ENCODE data around the gene FLCN. TPM values are rescaled to one million over a fixed set of nuclear protein-coding genes. Genes with fewer than 3 reads are reported as not detected.
A peak's percentile ranks its signal among the peaks of the same experiment; 100 is the strongest.

The FLCN gene
- polyA plus RNA-seq (2011; rRNA removed), result 14.2 and 16.1 TPM in 2 replicates
- polyA plus RNA-seq (2012; cell fraction: cytosol; rRNA removed), result 11.2 and 13.4 TPM in 2 replicates
- 41.2 and 46.0 TPM in 2 replicates for polyA plus RNA-seq (2012; cell fraction: nucleus; rRNA removed)
- polyA plus RNA-seq (2017; fragmentation: RNase III; extraction: RNeasy Plus Mini Kit Qiagen cat#74134 plus additional on column Dnase treatment), result 17.3 to 25.1 TPM (median 22.1 TPM) in 3 replicates
- 31.7 and 32.1 TPM in 2 replicates for polyA minus RNA-seq (2011; rRNA and poly(A)+ RNA removed)

DNA sequence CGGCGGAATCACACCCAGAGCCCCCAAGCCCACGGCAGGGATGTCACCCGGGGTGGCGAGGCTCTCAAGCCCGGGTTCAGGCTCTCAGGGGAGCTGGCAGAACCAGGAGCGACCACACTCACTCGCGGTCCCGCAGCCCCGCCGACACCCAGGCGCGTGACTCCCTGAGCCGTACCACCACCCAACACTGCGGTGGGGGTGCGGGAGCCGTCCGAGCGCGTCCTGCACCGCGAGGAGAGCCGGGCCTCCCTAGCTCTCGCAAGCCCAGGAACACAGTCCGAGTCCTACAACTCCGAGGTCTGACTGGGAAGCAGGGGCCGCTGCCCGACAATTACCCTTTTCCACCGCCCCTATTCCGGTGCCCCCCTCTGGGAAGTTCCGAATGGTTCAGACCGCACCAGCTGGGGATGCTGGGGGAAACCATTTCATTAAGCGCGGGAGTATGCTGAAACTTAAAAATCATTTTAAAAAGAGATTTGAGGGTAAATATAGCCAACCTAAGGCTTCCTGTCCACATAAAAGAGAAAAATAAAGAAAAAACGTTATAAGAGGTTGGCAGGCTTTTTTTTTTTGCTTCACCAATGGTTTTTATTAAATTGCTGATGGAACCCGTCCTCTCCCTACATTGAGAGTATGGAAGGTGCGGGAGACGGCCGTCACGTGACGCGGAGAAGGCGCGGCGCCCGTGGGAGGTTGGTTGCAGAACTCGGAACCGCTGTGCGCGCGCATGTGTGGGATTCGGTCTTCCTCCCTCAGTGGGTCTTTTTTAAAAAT is at the start of gene FLCN:
Gene FLCN, minus strand, starts transcription at position 143 of the 774 bp plus-strand sequence. CDS start 9,031 bp downstream, outside the sequence.
- TF ChIP-seq MAFK (IDR thresholded peaks at IDR 0.05; ENCODE audit: partially characterized antibody) (peak; percentile 45), ZFP36 (IDR thresholded peaks at IDR 0.05; ENCODE audit: borderline replicate concordance, partially characterized antibody) (no peak), JUN (IDR thresholded peaks at IDR 0.05) (peak; percentile 70 to 90), KDM5A (IDR thresholded peaks at IDR 0.05) (no peak), SREBF2 (IDR thresholded peaks at IDR 0.05) (no peak), HMGXB4 (CRISPR knock-in tag; IDR thresholded peaks at IDR 0.05; ENCODE audit: borderline replicate concordance) (peak; percentile 91), E2F6 (IDR thresholded peaks at IDR 0.05; ENCODE audit: borderline replicate concordance, low read depth) (peak; percentile 72), MYC (IDR thresholded peaks at IDR 0.05; ENCODE audit: borderline replicate concordance, low read length) (peak; percentile 32; the same call in 1 of the 2 replicates), BHLHE40 (IDR thresholded peaks at IDR 0.05; ENCODE audit: low read depth, low read length) (peak; percentile 72), BCL3 (IDR thresholded peaks at IDR 0.05) (peak; percentile 58; the same call in 2 of the 3 replicates), ZC3H11A (IDR thresholded peaks at IDR 0.05) (no peak), GATA3 (IDR thresholded peaks at IDR 0.05; ENCODE audit: borderline replicate concordance) (peak; percentile 98), USF2 (IDR thresholded peaks at IDR 0.05) (peak; percentile 98), PBX3 (IDR thresholded peaks at IDR 0.05) (peak; percentile 86), POLR2A (IDR thresholded peaks at IDR 0.05; ENCODE audit: low read length) (peak; percentile 85)
- TF ChIP-seq, protein P1, sequence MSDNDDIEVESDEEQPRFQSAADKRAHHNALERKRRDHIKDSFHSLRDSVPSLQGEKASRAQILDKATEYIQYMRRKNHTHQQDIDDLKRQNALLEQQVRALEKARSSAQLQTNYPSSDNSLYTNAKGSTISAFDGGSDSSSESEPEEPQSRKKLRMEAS (IDR thresholded peaks at IDR 0.05), result peak; percentile 87
- no peaks in the 10 kb centered on the region for H3K9me3 ChIP-seq
- CTCF ChIA-PET, result interaction anchor here (0.6 to 2.9 kb wide), 7 partner anchors 9 to 270 kb away, joined by 3 to 11 read pairs (median 4); no protein-coding TSS in a partner anchor
- peaks cover 16% of the 10 kb centered on the region for H3K4me1 ChIP-seq
- H3K27ac ChIP-seq, result peak within 1 kb of the TSS; percentile 82 to 97
- ATAC-seq (peak; percentile 90 to 92), DNase-seq (ENCODE audit: low read depth in 1 of 2, low spot score in 1 of 2) (peak; percentile 91 to 92), FAIRE-seq (no peak)
- 2% methylated on average over 30 of the region's 53 CpGs for WGBS (ENCODE audit: missing lambda C conversion rate)
- POLR2A ChIA-PET, result interaction anchor here (0.7 to 1.1 kb wide), 3 partner anchors 11 to 173 kb away, joined by 4 to 6 read pairs (median 5); no protein-coding TSS in a partner anchor
- peak within 1 kb of the TSS; percentile 85 for H3K4me3 ChIP-seq
- H3K4me2 ChIP-seq, result peak within 1 kb of the TSS; percentile 93

DNA sequence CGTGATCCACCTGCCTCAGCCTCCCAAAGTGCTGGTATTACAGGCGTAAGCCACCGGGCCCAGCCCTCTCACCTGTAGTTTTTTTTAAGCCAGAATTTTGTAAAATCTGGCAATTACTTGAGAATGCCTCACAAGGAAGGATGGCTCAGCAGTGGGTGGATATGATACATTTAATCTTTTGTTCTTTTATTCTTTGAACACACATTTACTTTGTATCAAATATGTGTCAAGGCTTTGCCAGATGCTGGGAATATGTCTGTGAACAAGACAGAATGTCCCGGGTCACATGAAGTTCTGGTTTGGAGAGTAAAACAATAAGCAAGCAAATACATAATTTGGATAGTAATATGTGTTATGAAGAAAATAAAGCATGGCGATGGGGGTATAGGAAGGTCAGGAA is 49.0 kb upstream of the FLCN start:
- H3K4me2 ChIP-seq, result no peak overlapping the region
- TF ChIP-seq HDAC2 (IDR thresholded peaks at IDR 0.05), result no peak
- no peak for TF ChIP-seq SMC3 (IDR thresholded peaks at IDR 0.05)
- TF ChIP-seq JUN (IDR thresholded peaks at IDR 0.05), result no peak
- no peak for TF ChIP-seq MAZ (IDR thresholded peaks at IDR 0.05; ENCODE audit: borderline replicate concordance, low read depth, low read length)
- TF ChIP-seq POLR2A (IDR thresholded peaks at IDR 0.05; ENCODE audit: low read length), result no peak
- TF ChIP-seq RNF2 (IDR thresholded peaks at IDR 0.05; ENCODE audit: borderline replicate concordance, low read depth), result no peak
- no peak for TF ChIP-seq POLR2AphosphoS2 (conservative IDR thresholded peaks at IDR 0.05; ENCODE audit: low read length)
- TF ChIP-seq CBX8 (IDR thresholded peaks at IDR 0.05), result no peak
- ATAC-seq (no peak), FAIRE-seq (no peak), DNase-seq (ENCODE audit: low read depth in 1 of 2, low spot score in 1 of 2) (no peak)
- ChIA-PET CTCF (no interaction called here), POLR2A (no interaction called here)
- H3K27ac ChIP-seq, result no peak overlapping the region
- H3K4me1 ChIP-seq, result peaks cover 4% of the 10 kb centered on the region; the same call in 1 of the 3 replicates
- H3K9me3 ChIP-seq, result no peaks in the 10 kb centered on the region
- WGBS (ENCODE audit: missing lambda C conversion rate), result 68% methylated on average over 5 of the region's 5 CpGs
- H3K4me3 ChIP-seq, result no peak overlapping the region

Data from A549 (cell line).